ENCODE data around the gene SH2D2A.

Gene SH2D2A

DNA sequence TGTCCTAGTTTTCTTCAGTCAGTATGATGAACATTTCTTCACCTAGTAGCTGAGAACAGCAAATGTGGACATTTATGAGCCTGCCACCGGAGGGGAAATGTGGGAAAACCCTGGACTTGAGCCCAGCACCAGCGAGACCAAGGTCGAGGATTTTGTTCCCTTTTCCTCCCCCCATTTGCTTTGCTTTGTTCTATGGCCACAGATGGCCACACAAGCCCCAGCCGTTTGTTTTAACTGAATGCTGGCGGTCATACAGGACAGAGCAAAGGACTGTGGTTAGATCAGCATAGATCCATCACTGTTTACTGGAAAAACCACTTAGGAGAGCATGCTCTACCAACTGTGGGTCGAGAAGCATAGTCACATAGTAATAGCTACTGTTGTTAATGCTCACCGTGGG, 20.9 kb downstream of the SH2D2A start:
- DNase-seq (ENCODE audit: insufficient read length) (no peak), FAIRE-seq (no peak)
- TF ChIP-seq POLR2AphosphoS5 (IDR thresholded peaks at IDR 0.05; ENCODE audit: low read depth, low read length) (no peak), POLR2A (IDR thresholded peaks at IDR 0.05; ENCODE audit: low read depth, low read length) (no peak), TAF1 (IDR thresholded peaks at IDR 0.05; ENCODE audit: borderline replicate concordance, low read depth, low read length) (no peak)

DNA sequence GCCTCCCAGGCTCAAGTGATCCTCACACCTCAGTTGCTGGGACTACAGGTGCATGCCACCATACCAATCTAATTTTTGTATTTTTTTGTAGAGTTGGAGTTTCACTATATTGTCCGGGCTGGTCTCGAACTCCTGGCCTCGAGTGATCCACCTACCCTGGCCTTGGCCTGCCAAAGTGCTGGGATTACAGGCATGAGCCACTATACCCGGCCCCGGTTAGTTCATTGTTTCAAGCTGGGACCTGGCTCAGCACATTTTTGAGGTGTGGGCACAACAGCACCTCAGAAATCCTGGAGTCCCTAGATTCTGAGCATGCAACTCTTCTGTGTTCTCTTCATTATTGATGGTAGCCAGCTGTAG, 21.3 kb downstream of the SH2D2A start:
- FAIRE-seq, result no peak
- TF ChIP-seq POLR2AphosphoS5 (IDR thresholded peaks at IDR 0.05; ENCODE audit: low read depth, low read length) (no peak), POLR2A (IDR thresholded peaks at IDR 0.05; ENCODE audit: low read depth, low read length) (no peak), TAF1 (IDR thresholded peaks at IDR 0.05; ENCODE audit: borderline replicate concordance, low read depth, low read length) (no peak)
- DNase-seq (ENCODE audit: insufficient read length), result no peak

DNA sequence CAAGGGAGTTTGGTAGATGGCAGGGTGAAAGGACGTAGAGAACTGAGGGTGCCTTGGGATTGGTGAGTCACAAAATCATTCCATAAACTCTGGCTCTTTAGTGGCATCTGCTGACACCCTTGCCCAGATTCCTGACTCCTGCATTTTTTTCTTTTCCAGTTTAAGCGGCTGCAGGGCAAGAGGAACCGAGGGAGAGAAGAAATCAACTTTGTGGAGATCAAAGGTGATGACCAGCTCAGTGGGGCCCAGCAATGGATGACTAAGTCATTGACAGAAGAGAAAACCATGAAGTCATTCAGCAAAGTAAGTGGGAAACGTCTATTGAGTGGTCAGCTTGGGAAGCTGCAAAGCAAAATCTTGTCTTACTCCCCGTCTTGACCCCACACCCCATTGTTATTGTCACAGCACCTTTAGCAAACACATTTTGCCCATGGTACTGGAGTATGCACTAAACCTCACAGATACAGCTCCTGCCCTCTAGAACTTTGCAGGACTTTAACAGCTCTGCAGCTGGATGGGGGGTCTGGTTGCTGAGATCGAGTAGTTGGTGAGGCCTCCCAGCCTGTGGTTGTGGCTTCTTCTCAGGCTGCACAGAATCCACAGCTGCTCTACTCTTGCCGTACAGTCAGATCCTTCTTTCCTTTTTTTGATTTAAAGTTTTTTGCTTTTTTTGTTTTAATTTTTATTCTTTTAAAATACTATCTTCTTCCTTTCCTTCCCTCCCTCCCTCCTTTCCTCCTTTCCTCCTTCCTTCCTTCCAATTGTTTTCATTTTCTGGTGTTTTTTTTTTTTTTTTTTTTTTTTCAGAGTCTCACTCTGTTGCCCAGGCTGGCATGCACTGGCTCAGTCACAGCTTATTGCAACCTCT, 21.9 kb downstream of the SH2D2A start:
- FAIRE-seq (no peak), DNase-seq (ENCODE audit: insufficient read length) (no peak)
- TF ChIP-seq POLR2A (IDR thresholded peaks at IDR 0.05; ENCODE audit: low read depth, low read length) (no peak), TAF1 (IDR thresholded peaks at IDR 0.05; ENCODE audit: borderline replicate concordance, low read depth, low read length) (no peak)

DNA sequence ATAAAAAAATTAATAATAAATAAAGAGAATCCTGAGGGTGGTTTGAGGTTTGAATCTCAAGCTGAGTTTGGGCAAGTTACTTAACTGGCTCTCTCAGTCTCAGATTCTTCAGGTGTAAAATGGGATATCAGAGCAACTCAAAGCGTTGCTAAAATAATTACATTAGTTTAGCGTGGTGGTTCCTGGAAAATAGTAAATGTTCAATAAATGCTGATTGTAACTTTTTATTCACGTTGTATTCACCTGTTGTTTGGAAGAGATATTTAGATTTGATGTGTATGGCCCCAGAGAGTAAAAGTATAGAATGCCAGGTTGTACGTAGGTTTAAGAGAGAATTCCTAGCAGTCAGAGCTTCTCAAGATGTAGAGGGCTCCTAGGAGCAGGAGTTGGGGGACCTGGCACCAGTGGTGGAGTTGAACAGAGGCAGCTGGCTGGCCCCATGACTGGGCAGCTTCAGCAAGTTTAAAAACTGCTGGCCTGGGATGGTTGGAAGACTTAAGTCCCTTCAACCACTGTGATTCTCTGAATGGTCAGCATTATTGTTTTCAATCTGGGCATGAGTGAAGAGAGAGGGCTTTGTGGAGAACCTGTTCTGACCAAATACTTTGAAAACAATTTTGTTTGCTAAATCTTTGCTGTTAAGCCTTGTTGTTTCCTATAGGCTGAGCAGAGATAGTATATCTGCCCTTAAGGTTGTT, 26.9 kb downstream of the SH2D2A start:
- no peak for FAIRE-seq
- TF ChIP-seq POLR2A (IDR thresholded peaks at IDR 0.05; ENCODE audit: low read depth, low read length), result no peak
- TF ChIP-seq TAF1 (IDR thresholded peaks at IDR 0.05; ENCODE audit: borderline replicate concordance, low read depth, low read length), result no peak

DNA sequence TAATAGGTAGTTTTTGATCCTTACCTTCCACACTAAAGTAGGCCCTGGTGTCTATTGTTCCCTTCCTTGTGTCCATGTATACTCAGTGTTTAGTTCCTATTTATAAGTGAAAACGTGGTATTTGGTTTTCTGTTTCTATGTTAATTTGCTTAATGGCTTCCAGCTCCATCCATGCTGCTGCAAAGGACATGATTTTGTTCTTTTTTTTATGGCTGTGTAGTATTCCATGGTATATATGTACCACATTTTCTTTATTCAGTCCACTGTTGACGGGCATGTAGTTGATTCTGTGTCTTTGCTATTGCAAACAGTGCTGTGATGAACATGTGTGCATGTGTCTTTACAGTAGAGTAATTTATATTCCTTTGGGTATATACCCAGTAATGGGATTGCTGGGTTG, 28.5 kb downstream of the SH2D2A start:
- no peak for DNase-seq (ENCODE audit: insufficient read length)
- TF ChIP-seq POLR2AphosphoS5 (IDR thresholded peaks at IDR 0.05; ENCODE audit: low read depth, low read length) (no peak), TAF1 (IDR thresholded peaks at IDR 0.05; ENCODE audit: borderline replicate concordance, low read depth, low read length) (no peak), POLR2A (IDR thresholded peaks at IDR 0.05; ENCODE audit: low read depth, low read length) (no peak)
- no peak for FAIRE-seq

More for the DNA sequence above, 26.9 kb downstream of the SH2D2A start:
- no peak for DNase-seq (ENCODE audit: insufficient read length)

DNA sequence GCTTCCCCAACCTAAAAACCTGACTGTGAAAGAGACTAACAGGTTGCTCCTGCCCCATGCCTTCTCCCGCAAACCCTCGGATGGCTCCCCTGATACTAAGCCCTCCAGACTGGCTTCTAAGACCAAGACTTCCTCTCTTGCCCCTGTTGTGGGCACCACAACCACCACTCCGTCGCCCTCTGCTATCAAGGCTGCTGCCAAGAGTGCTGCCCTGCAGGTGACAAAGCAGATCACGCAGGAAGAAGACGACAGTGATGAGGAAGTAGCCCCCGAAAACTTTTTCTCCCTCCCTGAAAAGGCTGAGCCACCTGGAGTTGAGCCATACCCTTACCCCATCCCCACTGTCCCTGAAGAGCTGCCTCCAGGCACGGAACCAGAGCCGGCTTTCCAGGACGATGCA, 30.0 kb downstream of the SH2D2A start:
- TF ChIP-seq TAF1 (IDR thresholded peaks at IDR 0.05; ENCODE audit: borderline replicate concordance, low read depth, low read length), result no peak
- no peak for TF ChIP-seq POLR2AphosphoS5 (IDR thresholded peaks at IDR 0.05; ENCODE audit: low read depth, low read length)
- no peak for TF ChIP-seq POLR2A (IDR thresholded peaks at IDR 0.05; ENCODE audit: low read depth, low read length)
- DNase-seq (ENCODE audit: insufficient read length) (no peak), FAIRE-seq (no peak)

DNA sequence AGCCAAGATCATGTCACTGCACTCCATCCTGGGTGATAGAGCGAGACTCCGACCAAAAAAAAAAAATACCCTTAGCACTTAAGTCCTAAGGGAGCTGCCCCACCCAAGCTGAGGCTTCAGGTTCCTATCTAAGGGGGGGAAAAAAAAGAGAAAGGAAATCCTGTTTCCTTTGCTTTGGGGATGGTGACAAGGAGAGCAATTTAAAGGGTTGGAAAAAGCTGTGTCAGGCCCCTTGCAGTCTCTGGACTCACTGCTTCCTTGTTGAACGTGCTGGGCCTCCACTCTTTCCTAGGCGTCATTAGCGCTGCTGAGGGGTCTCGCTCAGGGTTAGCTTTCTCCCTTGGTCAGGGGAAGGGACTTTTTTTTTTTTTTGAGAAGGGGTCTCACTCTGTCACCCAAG, 31.2 kb downstream of the SH2D2A start:
- DNase-seq (ENCODE audit: insufficient read length) (no peak), FAIRE-seq (no peak)
- no peak for TF ChIP-seq POLR2AphosphoS5 (IDR thresholded peaks at IDR 0.05; ENCODE audit: low read depth, low read length)
- no peak for TF ChIP-seq TAF1 (IDR thresholded peaks at IDR 0.05; ENCODE audit: borderline replicate concordance, low read depth, low read length)
- no peak for TF ChIP-seq POLR2A (IDR thresholded peaks at IDR 0.05; ENCODE audit: low read depth, low read length)

DNA sequence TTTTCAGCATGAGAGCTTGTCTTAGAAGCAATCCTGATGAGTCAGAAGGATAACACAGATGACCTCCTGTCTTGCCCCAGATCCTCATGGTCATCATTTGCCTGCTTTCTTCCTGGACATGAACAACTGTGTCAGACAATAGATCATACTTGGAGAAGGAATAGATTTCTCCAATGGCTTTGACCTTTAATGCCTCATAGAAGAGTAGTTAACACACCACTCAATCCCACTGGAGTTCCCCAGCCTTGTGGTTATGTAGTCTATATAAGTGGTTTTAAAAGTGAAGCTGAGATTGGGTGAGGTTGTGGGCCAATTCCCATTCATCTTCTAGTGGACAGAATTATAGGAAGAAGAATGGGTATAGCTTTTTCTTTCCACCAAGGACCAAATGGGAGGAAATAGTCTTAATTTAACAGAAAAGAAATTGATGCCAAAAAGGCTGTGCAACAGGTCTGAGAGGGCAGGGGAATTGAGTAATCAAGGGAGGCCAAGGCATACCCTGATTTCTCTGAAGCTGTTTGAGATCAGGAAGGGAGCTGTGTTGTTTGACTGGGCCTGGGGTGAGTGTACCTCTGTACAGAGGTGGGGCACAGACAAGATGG, 35.0 kb downstream of the SH2D2A start:
- no peak for DNase-seq (ENCODE audit: insufficient read length)
- TF ChIP-seq TAF1 (IDR thresholded peaks at IDR 0.05; ENCODE audit: borderline replicate concordance, low read depth, low read length) (no peak), POLR2A (IDR thresholded peaks at IDR 0.05; ENCODE audit: low read depth, low read length) (no peak)
- no peak for FAIRE-seq

DNA sequence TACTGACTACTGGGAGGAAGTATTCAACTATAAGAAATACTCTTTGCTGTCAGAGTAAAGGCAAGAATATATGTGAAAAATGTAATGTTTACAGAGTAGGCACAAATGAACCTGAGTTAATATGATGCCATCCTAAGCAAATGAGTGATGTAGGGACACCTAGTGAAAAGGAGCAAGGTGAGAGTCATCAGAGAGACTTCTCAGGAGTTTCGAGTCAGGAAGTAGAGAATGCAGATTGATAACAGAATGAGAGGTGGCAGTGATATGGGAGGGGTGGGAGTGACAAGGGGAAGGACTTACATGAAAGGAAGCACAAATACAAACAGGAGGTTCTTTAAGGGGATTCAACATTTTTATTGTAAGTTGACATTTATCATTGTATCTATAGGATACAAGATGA, 39.1 kb downstream of the SH2D2A start:
- no peak for DNase-seq (ENCODE audit: insufficient read length)
- no peak for FAIRE-seq
- TF ChIP-seq TAF1 (IDR thresholded peaks at IDR 0.05; ENCODE audit: borderline replicate concordance, low read depth, low read length) (no peak), POLR2AphosphoS5 (IDR thresholded peaks at IDR 0.05; ENCODE audit: low read depth, low read length) (no peak), POLR2A (IDR thresholded peaks at IDR 0.05; ENCODE audit: low read depth, low read length) (no peak)

DNA sequence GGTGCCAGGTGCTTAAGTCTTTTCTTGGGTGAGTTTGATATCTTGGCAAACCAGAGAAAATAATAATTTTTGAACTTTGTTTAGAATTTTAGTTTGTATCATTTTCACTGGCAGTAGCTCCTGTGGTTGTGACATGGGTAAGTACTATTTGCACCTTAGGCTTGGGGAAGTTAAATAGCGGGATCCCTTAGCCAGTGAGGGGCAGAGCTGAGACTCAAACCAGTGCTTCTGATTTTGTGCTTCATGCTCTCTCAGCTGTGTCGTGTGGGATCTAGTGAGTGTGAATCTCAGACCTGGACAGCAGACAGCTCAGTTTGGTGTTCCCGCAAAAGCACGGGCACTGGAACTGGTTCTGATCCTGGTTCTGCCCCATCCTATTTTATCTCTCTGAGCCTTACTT, 39.7 kb downstream of the SH2D2A start:
- TF ChIP-seq POLR2AphosphoS5 (IDR thresholded peaks at IDR 0.05; ENCODE audit: low read depth, low read length), result no peak
- TF ChIP-seq TAF1 (IDR thresholded peaks at IDR 0.05; ENCODE audit: borderline replicate concordance, low read depth, low read length), result no peak
- no peak for TF ChIP-seq POLR2A (IDR thresholded peaks at IDR 0.05; ENCODE audit: low read depth, low read length)
- FAIRE-seq (no peak), DNase-seq (ENCODE audit: insufficient read length) (no peak)

DNA sequence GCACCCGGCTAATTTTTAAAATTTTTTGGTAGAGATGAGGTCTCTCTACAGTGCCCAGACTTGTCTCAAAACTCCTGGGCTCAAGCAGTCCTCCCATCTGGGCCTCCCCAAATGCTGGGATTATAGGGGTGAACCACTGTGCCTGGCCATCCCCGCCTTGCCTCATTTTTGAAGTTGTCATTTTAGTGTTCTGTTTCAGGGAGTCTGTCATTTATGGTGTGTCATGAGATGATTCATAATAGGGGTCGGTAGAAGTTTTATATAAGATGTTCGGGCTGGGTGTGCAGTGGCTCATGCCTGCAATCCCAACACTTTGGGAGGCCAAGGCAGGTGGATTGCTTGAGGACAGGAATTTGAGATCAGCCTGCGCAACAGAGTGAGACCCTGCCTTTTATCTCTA, 40.8 kb downstream of the SH2D2A start:
- TF ChIP-seq POLR2A (IDR thresholded peaks at IDR 0.05; ENCODE audit: low read depth, low read length) (no peak), TAF1 (IDR thresholded peaks at IDR 0.05; ENCODE audit: borderline replicate concordance, low read depth, low read length) (no peak), POLR2AphosphoS5 (IDR thresholded peaks at IDR 0.05; ENCODE audit: low read depth, low read length) (no peak)
- DNase-seq (ENCODE audit: insufficient read length) (no peak), FAIRE-seq (no peak)

DNA sequence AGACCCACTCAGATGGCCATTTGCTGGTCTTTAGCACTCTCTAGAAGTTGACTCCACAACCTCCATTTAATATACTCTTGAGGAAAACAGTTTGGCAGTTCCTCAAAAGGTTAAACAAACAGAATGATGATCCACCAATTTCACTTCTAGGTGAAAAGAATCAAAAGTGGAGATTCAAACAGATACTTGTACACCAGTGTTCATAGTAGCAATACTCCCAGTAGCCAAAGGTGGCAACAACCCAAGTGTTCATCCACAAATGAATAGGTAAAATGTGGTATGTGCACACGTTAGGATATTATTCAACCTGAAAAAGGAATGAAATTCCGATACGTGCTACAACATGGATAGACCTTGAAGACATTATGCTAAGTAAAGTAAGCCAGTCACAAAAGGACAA, 43.0 kb downstream of the SH2D2A start:
- DNase-seq (ENCODE audit: insufficient read length) (no peak), FAIRE-seq (no peak)
- TF ChIP-seq TAF1 (IDR thresholded peaks at IDR 0.05; ENCODE audit: borderline replicate concordance, low read depth, low read length) (no peak), POLR2AphosphoS5 (IDR thresholded peaks at IDR 0.05; ENCODE audit: low read depth, low read length) (no peak), POLR2A (IDR thresholded peaks at IDR 0.05; ENCODE audit: low read depth, low read length) (no peak)
